HFF-Myc (cell line): ENCODE data around the gene GPRC6A.

Source experiments
- DNase-seq: peaks from one replicate; pipeline ENCODE4 v3.0.0-alpha.2; 2011; ENCODE audit warnings: low read depth; ENCODE audit errors: extremely low read depth
- H3K4me3 ChIP-seq: replicated peaks from 2 replicates; pipeline ENCODE4 v1.5.1; 2011; ENCODE audit warnings: low read depth, mild to moderate bottlenecking, control low read depth, low read length
- TF ChIP-seq, protein P1 (sequence below): IDR thresholded peaks from 2 replicates; pipeline ENCODE4 v1.5.1; 2012; ENCODE audit warnings: mild to moderate bottlenecking, low read depth, low read length, control low read depth; ENCODE audit errors: missing control alignments

Gene GPRC6A

DNA sequence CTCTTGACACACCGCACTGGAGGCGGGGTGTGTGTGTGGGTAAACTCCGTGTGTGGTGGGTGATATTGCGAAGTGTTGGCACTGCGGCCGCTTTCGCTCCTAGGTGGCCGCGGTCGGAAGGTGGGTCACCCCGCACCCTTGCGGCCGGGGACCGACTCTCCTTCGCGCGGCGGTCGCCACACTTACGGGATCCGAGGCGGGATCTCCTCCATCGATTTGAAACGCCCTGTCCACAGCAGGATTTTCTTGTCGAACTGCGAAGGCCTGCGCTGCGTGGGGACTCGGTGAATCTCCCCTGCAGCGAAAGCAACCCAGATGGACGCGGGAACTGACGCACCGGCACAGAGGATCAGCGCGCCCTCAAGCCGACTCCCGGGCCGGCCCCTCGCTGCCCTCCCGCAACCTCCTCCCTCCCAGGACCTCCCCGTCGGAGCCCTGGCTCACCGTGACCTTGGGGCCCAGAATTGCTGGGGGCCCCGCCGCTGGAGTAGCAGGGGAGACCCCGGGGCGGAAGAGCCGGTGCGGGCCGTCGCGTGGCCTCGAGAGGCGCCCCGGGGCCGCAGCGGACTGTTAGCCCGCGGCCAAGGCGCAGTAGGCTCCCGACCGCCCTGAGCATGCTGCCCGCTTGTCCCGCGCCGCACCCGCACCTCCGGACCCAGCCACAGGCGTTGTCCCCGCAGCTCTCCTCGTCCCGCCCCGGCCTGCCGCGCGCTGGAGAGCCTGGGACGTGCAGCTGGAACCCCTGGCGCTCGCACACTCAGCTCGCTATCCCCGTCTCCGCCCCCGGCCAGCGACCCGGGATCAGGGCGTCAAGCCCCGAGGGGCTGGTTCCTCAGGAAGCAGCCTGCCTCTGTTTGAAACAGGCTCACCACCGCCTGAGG lies 63.7 kb downstream of the GPRC6A start, which contains the start of gene FAM162B:
TSS of gene FAM162B (minus strand) at position 759 of the 881 bp plus-strand sequence. CDS start at position 616, 143 bp downstream.
- peak within 1 kb of the TSS; percentile 50 for H3K4me3 ChIP-seq
- no peak for DNase-seq
- TF ChIP-seq, protein P1, sequence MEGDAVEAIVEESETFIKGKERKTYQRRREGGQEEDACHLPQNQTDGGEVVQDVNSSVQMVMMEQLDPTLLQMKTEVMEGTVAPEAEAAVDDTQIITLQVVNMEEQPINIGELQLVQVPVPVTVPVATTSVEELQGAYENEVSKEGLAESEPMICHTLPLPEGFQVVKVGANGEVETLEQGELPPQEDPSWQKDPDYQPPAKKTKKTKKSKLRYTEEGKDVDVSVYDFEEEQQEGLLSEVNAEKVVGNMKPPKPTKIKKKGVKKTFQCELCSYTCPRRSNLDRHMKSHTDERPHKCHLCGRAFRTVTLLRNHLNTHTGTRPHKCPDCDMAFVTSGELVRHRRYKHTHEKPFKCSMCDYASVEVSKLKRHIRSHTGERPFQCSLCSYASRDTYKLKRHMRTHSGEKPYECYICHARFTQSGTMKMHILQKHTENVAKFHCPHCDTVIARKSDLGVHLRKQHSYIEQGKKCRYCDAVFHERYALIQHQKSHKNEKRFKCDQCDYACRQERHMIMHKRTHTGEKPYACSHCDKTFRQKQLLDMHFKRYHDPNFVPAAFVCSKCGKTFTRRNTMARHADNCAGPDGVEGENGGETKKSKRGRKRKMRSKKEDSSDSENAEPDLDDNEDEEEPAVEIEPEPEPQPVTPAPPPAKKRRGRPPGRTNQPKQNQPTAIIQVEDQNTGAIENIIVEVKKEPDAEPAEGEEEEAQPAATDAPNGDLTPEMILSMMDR, result no peak

DNA sequence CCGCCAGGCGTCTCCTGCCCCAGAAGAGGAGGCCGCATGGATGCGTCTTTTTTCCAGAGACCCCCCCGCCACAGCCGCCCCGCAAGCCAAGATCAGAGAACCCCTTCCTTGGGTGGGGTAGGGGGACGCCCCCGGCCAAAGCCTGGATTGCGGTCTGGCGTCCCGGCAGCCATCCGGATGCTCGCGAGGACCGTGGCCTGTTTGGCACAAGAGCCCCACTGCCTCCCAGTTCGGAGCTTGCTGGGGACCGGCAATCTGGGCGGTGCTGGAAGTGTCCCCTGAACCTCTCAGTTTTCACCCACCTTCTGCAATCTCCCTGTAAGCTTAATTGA lies 64.3 kb downstream of the GPRC6A start:
- no peak for DNase-seq
- TF ChIP-seq, protein P1, result no peak
- H3K4me3 ChIP-seq, result peak overlapping the region; percentile 50

DNA sequence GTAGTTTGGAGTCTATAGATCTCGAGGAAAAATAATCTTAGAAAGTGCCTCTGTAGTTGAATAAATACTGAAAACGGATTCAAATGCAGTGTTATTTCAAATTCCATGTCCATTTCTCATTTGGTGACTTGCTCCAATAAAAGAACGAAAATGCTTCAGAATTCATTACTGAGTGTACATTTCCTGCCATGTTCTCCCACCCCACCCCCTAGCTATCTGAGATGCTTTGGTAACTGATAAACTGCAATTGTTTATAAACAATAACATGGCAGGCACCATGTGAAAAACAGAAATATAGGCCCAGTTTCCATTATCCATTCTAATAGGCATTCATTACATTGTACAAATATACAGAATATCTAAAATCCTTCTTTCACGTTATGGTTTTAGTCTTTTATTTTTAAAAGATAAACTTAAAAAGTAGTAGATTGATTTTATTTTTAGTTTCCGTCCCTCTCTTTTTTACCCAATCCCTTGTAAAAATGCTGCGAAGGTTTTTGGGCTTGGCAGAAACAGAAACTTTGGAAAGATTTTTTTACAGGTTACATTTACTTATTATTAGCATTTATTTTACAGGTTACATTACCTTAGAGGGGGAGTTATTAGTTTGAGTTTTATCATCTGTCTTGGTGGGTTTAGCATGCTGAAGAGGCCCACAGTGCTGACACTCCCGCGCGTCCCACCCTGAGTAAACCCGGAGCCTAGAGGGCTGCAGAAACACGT lies 64.8 kb downstream of the GPRC6A start:
- DNase-seq, result no peak
- peak overlapping the region; percentile 50 for H3K4me3 ChIP-seq
- TF ChIP-seq, protein P1, result no peak

DNA sequence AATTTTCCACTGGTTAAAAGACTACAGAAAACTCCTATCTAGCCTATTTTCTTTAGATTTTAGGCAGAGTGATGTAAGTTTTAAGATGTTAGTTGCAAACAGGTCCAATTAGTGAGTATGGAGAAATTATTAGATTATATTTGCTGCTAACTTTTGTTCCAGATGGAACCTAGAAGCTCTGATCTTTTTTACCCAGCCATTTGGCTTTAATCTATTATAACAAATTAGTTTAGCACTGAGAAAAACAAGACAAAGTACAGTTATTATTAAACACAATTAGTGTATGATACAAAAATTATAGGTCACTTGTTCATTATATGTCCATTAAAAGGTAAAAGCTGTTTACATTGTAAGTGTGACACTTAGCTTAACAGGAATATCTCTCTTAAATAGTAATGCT lies 65.8 kb downstream of the GPRC6A start:
- TF ChIP-seq, protein P1, result no peak
- no peak for DNase-seq

DNA sequence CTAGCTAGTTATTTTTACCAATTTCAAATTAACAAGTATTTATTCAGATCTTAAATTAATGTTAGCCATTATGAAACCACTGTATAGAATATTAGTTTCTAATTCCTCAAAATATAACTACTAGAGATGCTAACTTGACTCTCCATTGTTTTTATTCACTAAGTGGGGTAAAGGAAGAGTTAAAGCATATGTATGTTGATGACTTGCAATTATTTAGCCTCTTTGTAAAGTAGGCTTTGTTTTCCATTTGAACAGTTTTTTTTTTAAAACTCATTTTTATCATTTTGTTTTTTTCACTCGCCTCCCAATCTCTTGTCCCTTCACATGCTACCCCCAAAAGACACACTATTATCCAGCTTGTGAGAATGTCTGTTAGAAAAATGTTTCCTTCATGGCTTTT lies 66.6 kb downstream of the GPRC6A start:
- H3K4me3 ChIP-seq, result no peak overlapping the region
- DNase-seq, result no peak
- TF ChIP-seq, protein P1, result no peak

More for the DNA sequence above, 65.8 kb downstream of the GPRC6A start:
- no peak overlapping the region for H3K4me3 ChIP-seq

DNA sequence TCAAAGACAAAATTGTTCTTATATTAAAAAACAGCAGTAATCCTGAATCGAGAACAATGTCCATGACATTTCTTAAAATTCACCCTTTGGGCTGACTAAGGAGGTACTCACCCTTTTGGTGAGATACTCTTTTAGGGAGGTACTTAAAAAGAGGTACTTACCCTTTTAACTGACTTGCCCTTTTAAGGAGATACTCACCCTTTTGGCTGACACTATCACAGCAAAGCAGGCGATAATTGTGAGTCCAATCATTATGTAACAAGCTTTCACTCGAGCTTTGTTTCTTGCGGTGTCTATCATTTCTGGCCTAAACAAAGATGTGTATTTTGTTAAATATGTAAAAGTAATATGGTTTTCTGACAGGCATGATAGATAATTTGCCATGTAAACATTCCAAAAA lies 67.1 kb downstream of the GPRC6A start:
- TF ChIP-seq, protein P1, result no peak
- H3K4me3 ChIP-seq, result no peak overlapping the region
- no peak for DNase-seq
